GM20000 (cell line): ENCODE results near the gene CBX2.

Experiments
- DNase-seq: peaks from one replicate; pipeline ENCODE4 v3.0.0; 2012; ENCODE audit warnings: low spot score
- TF ChIP-seq, protein P1 (sequence below): IDR thresholded peaks from 2 replicates; pipeline ENCODE4 v1.5.1; 2012; ENCODE audit warnings: mild to moderate bottlenecking, control low read depth; ENCODE audit errors: extremely low read depth, missing control alignments

CBX2 gene

GRCh38 chr17:79796444-79796762 lies 18.5 kb downstream of the CBX2 start:
- TF ChIP-seq, protein P1, sequence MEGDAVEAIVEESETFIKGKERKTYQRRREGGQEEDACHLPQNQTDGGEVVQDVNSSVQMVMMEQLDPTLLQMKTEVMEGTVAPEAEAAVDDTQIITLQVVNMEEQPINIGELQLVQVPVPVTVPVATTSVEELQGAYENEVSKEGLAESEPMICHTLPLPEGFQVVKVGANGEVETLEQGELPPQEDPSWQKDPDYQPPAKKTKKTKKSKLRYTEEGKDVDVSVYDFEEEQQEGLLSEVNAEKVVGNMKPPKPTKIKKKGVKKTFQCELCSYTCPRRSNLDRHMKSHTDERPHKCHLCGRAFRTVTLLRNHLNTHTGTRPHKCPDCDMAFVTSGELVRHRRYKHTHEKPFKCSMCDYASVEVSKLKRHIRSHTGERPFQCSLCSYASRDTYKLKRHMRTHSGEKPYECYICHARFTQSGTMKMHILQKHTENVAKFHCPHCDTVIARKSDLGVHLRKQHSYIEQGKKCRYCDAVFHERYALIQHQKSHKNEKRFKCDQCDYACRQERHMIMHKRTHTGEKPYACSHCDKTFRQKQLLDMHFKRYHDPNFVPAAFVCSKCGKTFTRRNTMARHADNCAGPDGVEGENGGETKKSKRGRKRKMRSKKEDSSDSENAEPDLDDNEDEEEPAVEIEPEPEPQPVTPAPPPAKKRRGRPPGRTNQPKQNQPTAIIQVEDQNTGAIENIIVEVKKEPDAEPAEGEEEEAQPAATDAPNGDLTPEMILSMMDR, result no peak
- DNase-seq, result peak; percentile 68

GRCh38 chr17:79796763-79797491 lies 19.0 kb downstream of the CBX2 start, which contains the start of gene CBX8:
Gene CBX8 (minus strand): TSS chr17:79797077. CDS start chr17:79796998, 79 bp downstream.
- peak; percentile 100 for DNase-seq
- TF ChIP-seq, protein P1, result no peak

GRCh38 chr17:79797492-79798298 lies 19.7 kb downstream of the CBX2 start:
- no peak for DNase-seq
- TF ChIP-seq, protein P1, result no peak

DNA sequence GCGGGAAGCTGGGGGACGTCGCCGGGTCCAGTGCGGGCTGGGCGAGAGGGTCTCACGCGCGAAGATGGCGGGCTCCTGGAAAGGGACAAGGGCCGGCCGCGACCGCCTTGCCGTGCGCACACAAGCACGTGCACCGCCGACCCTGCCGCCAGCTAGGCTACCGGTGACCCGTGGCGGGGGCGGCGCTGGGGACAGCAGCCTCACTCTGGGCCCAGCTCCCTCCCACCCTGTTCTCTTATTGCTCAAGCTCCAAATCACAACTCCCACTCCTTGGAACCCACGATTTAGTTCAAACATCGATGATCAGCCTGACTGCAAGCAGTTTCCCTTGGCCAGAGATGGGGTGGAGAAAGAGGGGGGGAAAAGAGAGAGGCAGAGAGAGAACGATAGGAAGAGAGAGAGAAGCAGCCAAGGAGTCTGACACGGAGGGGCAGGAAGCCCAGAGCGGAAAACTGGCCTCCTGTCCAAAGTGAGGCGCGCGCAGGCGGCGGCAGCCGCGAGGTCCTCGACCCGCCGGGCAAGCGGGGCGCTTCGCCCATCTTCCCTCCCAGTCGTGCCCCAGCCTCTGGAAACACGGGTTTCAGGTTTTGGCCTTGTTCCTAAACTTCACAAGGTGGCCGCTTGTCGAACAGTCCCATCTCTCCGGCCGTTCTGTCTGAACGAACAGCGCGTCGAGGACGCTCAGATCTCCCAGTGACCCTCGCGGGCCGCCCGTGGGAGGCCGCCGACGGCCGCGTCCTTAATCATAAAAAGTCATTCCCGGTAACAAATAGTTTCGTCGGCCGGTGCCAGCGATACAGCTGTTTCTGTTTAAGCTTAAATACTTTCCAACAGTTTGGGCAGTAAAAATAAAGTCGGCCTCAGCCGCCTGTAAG lies 20.6 kb downstream of the CBX2 start:
- TF ChIP-seq, protein P1, result no peak
- no peak for DNase-seq

DNA sequence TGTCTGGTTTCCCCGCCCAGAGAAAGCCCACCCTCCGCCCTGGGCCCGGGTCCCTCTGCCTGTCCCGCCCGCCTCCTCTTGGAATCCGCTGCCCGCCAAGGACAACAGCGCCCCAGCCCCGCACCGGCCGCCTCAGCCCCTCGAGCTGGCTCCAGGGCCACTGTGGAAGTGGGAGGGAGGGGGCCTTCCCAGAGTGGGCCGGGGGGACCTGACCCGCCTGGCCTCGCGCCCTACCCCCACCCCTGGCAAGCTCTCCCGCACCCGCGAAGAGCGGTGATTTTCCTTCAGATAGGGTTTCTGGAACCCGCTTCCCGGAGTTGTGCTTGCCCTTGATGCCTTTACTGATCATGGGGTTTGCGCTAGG lies 21.2 kb downstream of the CBX2 start:
- TF ChIP-seq, protein P1, result no peak
- DNase-seq, result no peak

GRCh38 chr17:79799538-79800324 lies 21.8 kb downstream of the CBX2 start:
- TF ChIP-seq, protein P1, result no peak
- no peak for DNase-seq
